Activated naive CD4-positive, alpha-beta T cell (primary cell): ENCODE data around the gene LIMK2.
A peak's percentile ranks its signal among the peaks of the same experiment; 100 is the strongest.
"Not testable (repeated sequence)": the region's sequence is repeated elsewhere in the genome, so short reads cannot be mapped to it uniquely, and the experiment has no call there.

Experiments
- DNase-seq, 4 experiments: peaks; one replicate each; lab custom pipeline; 2025; lab: John Stamatoyannopoulos, UW

Gene LIMK2

GRCh38 chr22:31211482-31211861 lies 626 bp upstream of the LIMK2 start:
- DNase-seq = no peak

DNA sequence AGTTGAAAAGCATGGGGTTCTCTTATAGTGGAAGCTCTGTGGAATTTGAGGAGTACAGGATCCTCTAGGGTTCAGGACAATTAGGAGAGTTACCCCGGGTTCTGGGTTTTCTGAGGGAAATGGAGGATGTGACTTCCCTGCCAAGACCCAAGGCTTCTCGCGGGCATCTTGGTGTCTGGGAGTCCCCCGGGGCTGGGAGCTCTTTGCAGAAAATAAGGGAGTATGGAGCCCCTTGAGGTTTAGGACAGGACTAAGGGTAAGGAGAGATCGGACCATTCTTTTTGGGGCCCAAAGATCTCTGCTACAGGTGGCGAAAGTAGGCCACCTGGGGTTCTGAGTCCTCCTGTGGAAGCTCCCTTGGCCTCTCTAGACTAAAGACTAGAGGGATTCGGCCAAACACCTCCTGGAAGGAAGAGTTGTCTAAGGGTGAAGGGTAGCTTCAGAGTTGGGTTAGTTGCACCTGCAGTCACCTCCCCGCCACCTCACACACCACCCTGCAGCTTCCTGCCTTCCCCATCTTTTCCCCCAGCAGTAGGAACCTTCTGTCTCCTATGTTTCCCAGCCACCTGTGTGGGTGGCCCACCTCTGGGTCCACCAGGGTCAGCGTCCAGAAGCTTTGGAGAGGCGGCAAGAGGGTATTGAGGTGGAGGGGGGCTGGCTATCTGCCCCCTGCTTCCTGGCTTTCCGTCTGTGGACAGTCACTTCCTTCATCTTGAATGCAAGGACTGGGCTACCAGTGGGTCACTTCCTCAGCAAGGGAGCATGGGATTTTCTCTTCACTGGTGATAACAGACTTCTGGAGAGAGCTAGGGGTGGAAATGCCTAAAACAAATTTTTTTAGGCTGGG lies 908 bp downstream of the LIMK2 start:
- DNase-seq = no peak

DNA sequence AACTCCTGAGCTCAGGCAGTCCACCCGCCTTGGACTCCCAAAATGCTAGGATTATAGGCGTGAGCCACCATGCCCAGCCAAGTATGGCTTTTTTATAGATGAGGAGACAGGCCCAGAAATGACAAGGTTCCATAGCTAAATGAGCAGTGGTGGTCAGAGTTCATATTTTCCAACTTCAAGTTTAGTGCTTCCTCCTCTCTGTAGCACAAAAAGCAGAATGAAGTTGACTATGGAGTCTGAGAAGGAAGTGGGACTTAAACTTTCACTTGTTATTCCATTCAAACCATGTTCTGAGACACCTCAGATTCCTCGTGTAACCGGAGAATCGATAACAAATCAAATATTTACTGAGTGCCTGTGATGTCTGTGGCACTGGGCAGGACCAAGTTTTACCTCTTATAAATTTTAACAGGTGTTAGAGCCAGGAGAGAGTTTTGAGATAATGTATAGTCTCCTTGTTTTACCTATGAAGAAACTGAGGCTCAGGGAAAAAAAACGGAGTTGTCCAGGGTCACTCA lies 3.0 kb downstream of the LIMK2 start:
- DNase-seq = no peak

GRCh38 chr22:31218565-31219262 lies 6.6 kb downstream of the LIMK2 start:
- no peak for DNase-seq

DNA sequence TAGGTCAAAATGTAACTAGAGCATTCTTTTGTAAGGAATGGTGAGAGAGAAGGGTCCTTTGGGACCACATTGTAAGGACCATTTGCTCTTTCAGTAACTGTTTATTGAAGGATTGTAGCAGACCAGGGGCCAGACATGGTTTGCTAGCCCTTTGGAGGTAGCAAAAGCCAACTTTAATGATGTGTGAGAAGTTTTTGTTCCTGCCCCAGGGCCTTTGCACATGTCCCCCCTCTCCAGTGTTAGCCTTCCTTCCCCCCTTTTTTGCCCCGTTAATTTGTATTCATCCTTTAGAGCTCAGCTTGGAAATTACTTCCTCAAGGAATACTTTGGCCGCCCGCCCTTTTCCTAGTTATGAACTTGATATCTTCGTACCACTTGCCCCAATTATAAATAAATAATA lies 9.0 kb downstream of the LIMK2 start:
- DNase-seq = no peak

DNA sequence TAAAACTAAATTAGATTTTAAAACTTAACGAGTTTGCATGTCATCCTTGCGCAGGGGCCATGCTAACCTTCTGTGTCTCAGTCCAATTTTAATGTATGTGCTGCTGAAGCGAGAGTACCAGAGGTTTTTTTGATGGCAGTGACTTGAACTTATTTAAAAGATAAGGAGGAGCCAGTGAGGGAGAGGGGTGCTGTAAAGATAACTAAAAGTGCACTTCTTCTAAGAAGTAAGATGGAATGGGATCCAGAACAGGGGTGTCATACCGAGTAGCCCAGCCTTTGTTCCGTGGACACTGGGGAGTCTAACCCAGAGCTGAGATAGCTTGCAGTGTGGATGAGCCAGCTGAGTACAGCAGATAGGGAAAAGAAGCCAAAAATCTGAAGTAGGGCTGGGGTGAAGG lies 10.6 kb downstream of the LIMK2 start:
- DNase-seq = no peak

GRCh38 chr22:31223786-31224191 lies 11.7 kb downstream of the LIMK2 start:
- no peak for DNase-seq

GRCh38 chr22:31224691-31225090 lies 12.6 kb downstream of the LIMK2 start:
- DNase-seq = not testable (repeated sequence)

DNA sequence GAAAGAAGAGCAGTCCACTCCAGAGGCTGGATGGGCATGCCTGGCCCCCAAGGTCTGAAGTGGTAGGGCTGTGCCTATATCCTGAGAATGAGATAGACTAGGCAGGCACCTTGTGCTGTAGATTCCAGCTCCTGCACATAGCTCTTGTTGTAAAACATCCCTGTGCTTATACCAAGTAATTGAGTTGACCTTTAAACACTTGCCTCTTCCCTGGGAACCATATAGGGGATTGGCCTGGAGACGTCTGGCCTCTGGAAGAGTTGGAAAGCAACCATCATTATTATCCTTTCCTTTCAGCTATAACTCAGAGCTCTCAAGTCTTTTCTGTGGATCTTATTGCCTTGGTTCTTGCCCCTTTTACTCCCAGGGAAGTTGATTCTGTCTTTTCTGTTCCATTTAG lies 15.1 kb downstream of the LIMK2 start:
- DNase-seq = no peak

DNA sequence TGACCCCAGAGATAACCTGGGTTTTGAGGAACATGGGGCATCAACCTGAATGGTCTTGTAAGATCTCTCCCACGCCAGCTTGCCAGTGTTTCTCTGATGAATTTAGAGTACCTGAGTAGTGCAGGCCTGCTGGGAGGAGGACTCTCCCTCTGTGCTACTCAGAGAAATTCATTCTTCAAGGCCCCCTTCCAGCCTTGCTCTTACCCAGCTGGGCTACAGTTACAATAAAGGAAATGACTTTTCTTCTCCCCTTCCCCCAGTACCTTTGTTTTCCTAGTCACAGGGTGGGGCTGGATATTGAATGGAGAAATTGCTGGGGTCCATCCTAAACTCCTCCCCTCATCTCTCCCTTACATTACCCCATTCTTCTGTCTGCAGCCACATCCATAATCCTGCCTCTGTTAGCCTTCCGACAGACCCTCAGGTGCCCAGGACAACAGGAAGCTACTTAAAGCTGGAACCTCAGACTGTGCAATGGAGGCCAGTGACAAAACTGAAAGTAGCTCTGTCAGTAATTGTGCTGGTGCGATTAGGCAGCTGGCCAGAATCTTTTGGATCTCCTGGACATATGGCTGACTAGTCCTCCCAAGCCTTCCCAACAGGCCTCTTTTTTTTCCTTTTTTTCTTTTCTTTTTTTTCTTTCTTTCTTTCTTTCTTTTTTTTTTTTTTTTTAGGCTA lies 17.4 kb downstream of the LIMK2 start:
- no peak for DNase-seq

- DNase-seq = no peak
Observed at GRCh38 chr22:31230155-31230870, 18.2 kb downstream of the LIMK2 start.

- peak in 1 of 4 experiments; percentile 20 for DNase-seq
Observed at GRCh38 chr22:31230871-31231621, 18.9 kb downstream of the LIMK2 start.

- DNase-seq = no peak
Observed at GRCh38 chr22:31233001-31233400, 20.9 kb downstream of the LIMK2 start.

- no peak for DNase-seq
Observed at GRCh38 chr22:31235081-31235480, 23.0 kb downstream of the LIMK2 start.

GRCh38 chr22:31236044-31236443 lies 23.9 kb downstream of the LIMK2 start:
- DNase-seq = not testable (repeated sequence)

DNA sequence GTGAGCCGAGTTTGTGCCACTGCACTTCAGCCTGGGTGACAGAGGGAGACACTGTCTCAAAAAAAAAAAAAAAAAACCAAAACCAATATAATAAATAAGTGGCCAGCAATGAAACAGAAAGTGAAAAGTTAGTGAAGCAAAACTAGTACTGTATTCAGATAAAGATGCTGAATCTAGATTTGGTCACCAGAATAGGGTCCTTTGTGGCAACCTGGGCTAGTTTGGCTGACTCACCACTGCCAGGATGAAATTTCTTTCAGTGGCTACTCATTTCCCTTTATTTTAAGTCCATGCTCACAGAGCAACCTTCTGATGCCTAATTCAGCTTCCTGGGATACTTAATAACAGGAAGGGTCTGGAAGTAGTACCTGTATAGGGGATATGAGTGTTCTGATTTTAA lies 26.0 kb downstream of the LIMK2 start:
- DNase-seq = no peak

GRCh38 chr22:31239771-31240370 lies 27.8 kb downstream of the LIMK2 start:
- no peak for DNase-seq

DNA sequence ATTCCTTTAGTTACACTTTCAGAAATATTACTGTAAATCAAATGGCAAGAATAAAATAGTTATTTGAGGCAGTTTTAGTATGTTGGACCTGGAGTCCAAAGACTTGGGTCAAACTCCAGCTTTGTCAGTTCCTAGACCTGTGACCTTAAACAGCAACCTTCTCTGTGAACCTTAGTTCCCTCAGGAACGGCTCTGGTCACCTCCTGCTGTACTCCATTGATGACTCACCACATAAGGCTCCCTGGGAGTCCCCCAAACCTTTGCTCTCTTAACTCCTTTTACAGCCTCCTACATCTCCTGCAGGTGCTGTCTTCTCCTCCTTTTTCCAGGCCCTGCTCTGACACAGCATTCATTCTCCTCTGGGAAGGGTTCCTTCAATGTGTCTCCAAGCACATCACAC lies 29.1 kb downstream of the LIMK2 start:
- no peak for DNase-seq

GRCh38 chr22:31241936-31242335 lies 29.8 kb downstream of the LIMK2 start:
- DNase-seq = no peak

DNA sequence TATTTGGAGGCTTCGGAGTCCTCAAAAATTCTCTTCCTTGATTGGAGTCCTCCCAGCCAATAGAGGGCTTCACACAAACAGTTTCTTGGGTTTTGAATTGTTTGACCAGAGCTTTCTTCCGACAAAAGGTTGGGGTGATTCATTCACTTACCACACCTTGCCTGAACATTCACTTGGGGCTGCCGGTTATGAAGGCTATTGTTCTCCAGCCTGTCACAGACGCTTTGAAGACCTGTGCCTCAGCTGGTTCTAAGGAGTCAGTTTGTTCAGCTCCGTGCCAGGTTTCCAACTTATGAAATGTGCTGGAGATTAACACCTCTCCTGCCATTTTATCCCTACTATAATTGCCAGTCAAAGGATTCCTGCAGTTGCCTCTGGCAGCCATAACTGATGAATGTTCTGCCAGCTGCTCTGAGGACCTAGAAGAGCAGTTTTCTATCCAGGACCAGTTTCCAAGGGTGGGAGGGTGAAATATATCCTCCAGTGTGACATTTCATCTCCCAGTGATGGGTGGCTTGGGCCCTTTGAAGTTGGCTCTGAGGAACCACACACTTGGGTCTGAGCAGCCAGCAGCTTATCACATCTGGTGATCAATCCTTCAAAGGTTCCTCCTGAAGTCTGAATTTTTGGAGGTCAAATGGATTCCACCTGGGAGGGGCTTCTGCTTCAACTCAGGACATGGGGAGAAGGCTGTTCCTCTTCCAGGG lies 31.4 kb downstream of the LIMK2 start:
- DNase-seq = no peak
